ENCODE results near the gene MYADML2.

Gene MYADML2

GRCh38 chr17:81910840-81911276 lies 36.2 kb downstream of the MYADML2 start:
- DNase-seq: no peak
- Mint-ChIP-seq H3K36me3 (ENCODE audit: low read depth) (peaks cover 76% of the 10 kb centered on the region), H3K27me3 (no peaks in the 10 kb centered on the region), H3K9me3 (no peaks in the 10 kb centered on the region), H3K4me1 (ENCODE audit: low read depth) (peaks cover 20% of the 10 kb centered on the region), H3K27ac (peak overlapping the region; percentile 84), H3K4me3 (peak overlapping the region; percentile 84)

- H3K27me3 Mint-ChIP-seq: no peaks in the 10 kb centered on the region
- peaks cover 72% of the 10 kb centered on the region for H3K36me3 Mint-ChIP-seq (ENCODE audit: low read depth)
- H3K9me3 Mint-ChIP-seq: no peaks in the 10 kb centered on the region
- DNase-seq: no peak
- peak overlapping the region; percentile 84 for H3K4me3 Mint-ChIP-seq
- H3K4me1 Mint-ChIP-seq (ENCODE audit: low read depth): peaks cover 17% of the 10 kb centered on the region
- H3K27ac Mint-ChIP-seq: peak overlapping the region; percentile 84
Observed at GRCh38 chr17:81909966-81910839, 36.8 kb downstream of the MYADML2 start.

- Mint-ChIP-seq H3K36me3 (ENCODE audit: low read depth) (peaks cover 70% of the 10 kb centered on the region), H3K9me3 (no peaks in the 10 kb centered on the region)
- no peak for DNase-seq
Observed at GRCh38 chr17:81909231-81909630, 37.8 kb downstream of the MYADML2 start.

GRCh38 chr17:81908793-81909192 lies 38.2 kb downstream of the MYADML2 start:
- Mint-ChIP-seq H3K27me3 (no peaks in the 10 kb centered on the region), H3K4me3 (no peak overlapping the region), H3K9me3 (no peaks in the 10 kb centered on the region), H3K36me3 (ENCODE audit: low read depth) (peaks cover 68% of the 10 kb centered on the region), H3K27ac (no peak overlapping the region), H3K4me1 (ENCODE audit: low read depth) (peaks cover 14% of the 10 kb centered on the region)
- no peak for DNase-seq

More at GRCh38 chr17:81909231-81909630, 37.8 kb downstream of the MYADML2 start:
- H3K27me3 Mint-ChIP-seq: no peaks in the 10 kb centered on the region
- peaks cover 14% of the 10 kb centered on the region for H3K4me1 Mint-ChIP-seq (ENCODE audit: low read depth)
- H3K27ac Mint-ChIP-seq: no peak overlapping the region
- H3K4me3 Mint-ChIP-seq: peak overlapping the region; percentile 84

- no peaks in the 10 kb centered on the region for H3K9me3 Mint-ChIP-seq
- H3K27ac Mint-ChIP-seq: no peak overlapping the region
- H3K36me3 Mint-ChIP-seq (ENCODE audit: low read depth): peaks cover 58% of the 10 kb centered on the region
- H3K4me1 Mint-ChIP-seq (ENCODE audit: low read depth): peaks cover 11% of the 10 kb centered on the region
- H3K27me3 Mint-ChIP-seq: no peaks in the 10 kb centered on the region
- no peak overlapping the region for H3K4me3 Mint-ChIP-seq
- no peak for DNase-seq
Observed at GRCh38 chr17:81907219-81908145, 39.6 kb downstream of the MYADML2 start.

GRCh38 chr17:81906476-81907218 lies 40.4 kb downstream of the MYADML2 start:
- no peaks in the 10 kb centered on the region for H3K9me3 Mint-ChIP-seq

GRCh38 chr17:81905993-81906392 lies 41.0 kb downstream of the MYADML2 start:
- H3K4me3 Mint-ChIP-seq: no peak overlapping the region
- H3K27me3 Mint-ChIP-seq: peaks cover 6% of the 10 kb centered on the region
- H3K27ac Mint-ChIP-seq: no peak overlapping the region
- peaks cover 10% of the 10 kb centered on the region for H3K4me1 Mint-ChIP-seq (ENCODE audit: low read depth)
- H3K36me3 Mint-ChIP-seq (ENCODE audit: low read depth): peaks cover 50% of the 10 kb centered on the region
- DNase-seq: no peak
- no peaks in the 10 kb centered on the region for H3K9me3 Mint-ChIP-seq

More at GRCh38 chr17:81906476-81907218, 40.4 kb downstream of the MYADML2 start:
- H3K4me3 Mint-ChIP-seq: no peak overlapping the region
- no peak overlapping the region for H3K27ac Mint-ChIP-seq
- peaks cover 10% of the 10 kb centered on the region for H3K4me1 Mint-ChIP-seq (ENCODE audit: low read depth)
- no peaks in the 10 kb centered on the region for H3K27me3 Mint-ChIP-seq
- H3K36me3 Mint-ChIP-seq (ENCODE audit: low read depth): peaks cover 49% of the 10 kb centered on the region
- DNase-seq: no peak

GRCh38 chr17:81905424-81905875 lies 41.6 kb downstream of the MYADML2 start:
- H3K4me1 Mint-ChIP-seq (ENCODE audit: low read depth): peaks cover 11% of the 10 kb centered on the region
- no peak overlapping the region for H3K27ac Mint-ChIP-seq
- peaks cover 54% of the 10 kb centered on the region for H3K36me3 Mint-ChIP-seq (ENCODE audit: low read depth)
- no peaks in the 10 kb centered on the region for H3K9me3 Mint-ChIP-seq
- DNase-seq: no peak
- H3K27me3 Mint-ChIP-seq: peaks cover 12% of the 10 kb centered on the region
- no peak overlapping the region for H3K4me3 Mint-ChIP-seq

- Mint-ChIP-seq H3K27me3 (peaks cover 16% of the 10 kb centered on the region), H3K9me3 (no peaks in the 10 kb centered on the region), H3K4me3 (no peak overlapping the region), H3K36me3 (ENCODE audit: low read depth) (peaks cover 60% of the 10 kb centered on the region), H3K27ac (no peak overlapping the region), H3K4me1 (ENCODE audit: low read depth) (peaks cover 7% of the 10 kb centered on the region)
- no peak for DNase-seq
Observed at GRCh38 chr17:81904600-81905423, 42.2 kb downstream of the MYADML2 start.

GRCh38 chr17:81903896-81904599 lies 43.0 kb downstream of the MYADML2 start:
- Mint-ChIP-seq H3K4me3 (no peak overlapping the region), H3K27ac (no peak overlapping the region), H3K36me3 (ENCODE audit: low read depth) (peaks cover 63% of the 10 kb centered on the region), H3K9me3 (no peaks in the 10 kb centered on the region), H3K4me1 (ENCODE audit: low read depth) (peaks cover 6% of the 10 kb centered on the region), H3K27me3 (peaks cover 16% of the 10 kb centered on the region)
- no peak for DNase-seq

- Mint-ChIP-seq H3K4me3 (no peak overlapping the region), H3K4me1 (ENCODE audit: low read depth) (peaks cover 6% of the 10 kb centered on the region), H3K27ac (no peak overlapping the region), H3K27me3 (peaks cover 16% of the 10 kb centered on the region), H3K9me3 (no peaks in the 10 kb centered on the region), H3K36me3 (ENCODE audit: low read depth) (peaks cover 63% of the 10 kb centered on the region)
- DNase-seq: no peak
Observed at GRCh38 chr17:81903415-81903831, 43.6 kb downstream of the MYADML2 start.

GRCh38 chr17:81902653-81903414 lies 44.2 kb downstream of the MYADML2 start:
- H3K27ac Mint-ChIP-seq: no peak overlapping the region
- H3K4me3 Mint-ChIP-seq: no peak overlapping the region
- H3K4me1 Mint-ChIP-seq (ENCODE audit: low read depth): peaks cover 6% of the 10 kb centered on the region
- no peak for DNase-seq
- peaks cover 63% of the 10 kb centered on the region for H3K36me3 Mint-ChIP-seq (ENCODE audit: low read depth)
- no peaks in the 10 kb centered on the region for H3K9me3 Mint-ChIP-seq
- peaks cover 16% of the 10 kb centered on the region for H3K27me3 Mint-ChIP-seq

All from activated T-cell treated with anti-CD3 and anti-CD28 coated beads, Interleukin-2, amount 50 U/mL, for 24 hours (primary cell).